Measurements from ENCODE around the gene MORN1.

MORN1 gene

GRCh38 chr1:2302292-2302925 is 88.9 kb downstream of the MORN1 start:
- DNase-seq = no peak

GRCh38 chr1:2301607-2302291 is 89.6 kb downstream of the MORN1 start:
- no peak for DNase-seq

- DNase-seq = peak; percentile 88
These were observed 90.3 kb downstream of the MORN1 start for GRCh38 chr1:2300851-2301606.

GRCh38 chr1:2300004-2300771 is 91.2 kb downstream of the MORN1 start:
- DNase-seq = peak; percentile 74

- peak; percentile 41 for DNase-seq
These were observed 92.2 kb downstream of the MORN1 start for GRCh38 chr1:2299131-2299627.

- no peak for DNase-seq
These were observed 92.7 kb downstream of the MORN1 start for GRCh38 chr1:2298685-2299084.

- no peak for DNase-seq
These were observed 93.9 kb downstream of the MORN1 start for GRCh38 chr1:2297246-2298011.

- DNase-seq = no peak
These were observed 94.7 kb downstream of the MORN1 start for GRCh38 chr1:2296614-2297013.

- DNase-seq = peak; percentile 71
These were observed 95.1 kb downstream of the MORN1 start for GRCh38 chr1:2296211-2296610.

GRCh38 chr1:2295526-2295925 is 95.8 kb downstream of the MORN1 start:
- no peak for DNase-seq

- no peak for DNase-seq
These were observed 96.7 kb downstream of the MORN1 start for GRCh38 chr1:2294725-2295078.

- no peak for DNase-seq
These were observed 97.2 kb downstream of the MORN1 start for GRCh38 chr1:2294033-2294724.

GRCh38 chr1:2292725-2293450 is 98.5 kb downstream of the MORN1 start:
- DNase-seq = no peak

- no peak for DNase-seq
These were observed 99.8 kb downstream of the MORN1 start for GRCh38 chr1:2291577-2291976.

GRCh38 chr1:2290595-2291510 is 100.5 kb downstream of the MORN1 start:
- DNase-seq = peak; percentile 97

GRCh38 chr1:2290171-2290578 is 101.2 kb downstream of the MORN1 start:
- no peak for DNase-seq

GRCh38 chr1:2289607-2290006 is 101.7 kb downstream of the MORN1 start:
- DNase-seq = no peak

GRCh38 chr1:2288816-2289536 is 102.4 kb downstream of the MORN1 start:
- DNase-seq = no peak

- no peak for DNase-seq
These were observed 103.0 kb downstream of the MORN1 start for GRCh38 chr1:2288311-2288710.

Data from inflammatory macrophage treated with lipopolysaccharide for 4 hours (primary cell).